Activated naive CD4-positive, alpha-beta T cell treated with anti-CD3 and anti-CD28 coated beads for 36 hours (primary cell): Measurements from ENCODE around the gene SCN2A. TPM values are rescaled to one million over a fixed set of nuclear protein-coding genes. Genes with fewer than 3 reads are reported as not detected.
"Not testable (repeated sequence)": the region's sequence is repeated elsewhere in the genome, so short reads cannot be mapped to it uniquely, and the experiment has no call there.

Experiments
- CTCF ChIA-PET: fragments of 350-600 bp; sonication (Branson Sonifier 250); formaldehyde crosslinking; loops from one replicate; lab custom pipeline; 2021; ENCODE audit warnings: antibody characterized with exemption; lab: Charles Lee
- DNase-seq: peaks from one replicate; pipeline ENCODE4 v3.0.0-alpha.2; 2020
- H3K27ac Mint-ChIP-seq: one replicate; pipeline ENCODE4 v1.8.0; 2021; ENCODE audit warnings: mild to moderate bottlenecking, mixed read lengths
- H3K27me3 Mint-ChIP-seq: one replicate; pipeline ENCODE4 v1.8.0; 2021; ENCODE audit warnings: low read depth, mixed read lengths
- H3K36me3 Mint-ChIP-seq: one replicate; pipeline ENCODE4 v1.8.0; 2021; ENCODE audit warnings: low read depth, mixed read lengths
- H3K4me1 Mint-ChIP-seq: one replicate; pipeline ENCODE4 v1.8.0; 2021; ENCODE audit warnings: low read depth, mixed read lengths
- H3K4me3 Mint-ChIP-seq: one replicate; pipeline ENCODE4 v1.8.0; 2021; ENCODE audit warnings: mild to moderate bottlenecking, moderate library complexity, mixed read lengths
- H3K9me3 Mint-ChIP-seq: one replicate; pipeline ENCODE4 v1.8.0; 2021; ENCODE audit warnings: mixed read lengths
- intact Hi-C: fragments of 100-400 bp; cut with micrococcal nuclease; formaldehyde crosslinking; loops from one replicate; pipeline ENCODE4 v1.15.1; 2023
- total RNA-seq, 2 experiments: library from RNA; stranded (reverse); gene quantifications; one replicate each; pipeline ENCODE4 v1.2.3, GENCODE V29; 2021

SCN2A gene
- total RNA-seq, 2 experiments from 2014 or later: 0.10 to 0.14 TPM

DNA sequence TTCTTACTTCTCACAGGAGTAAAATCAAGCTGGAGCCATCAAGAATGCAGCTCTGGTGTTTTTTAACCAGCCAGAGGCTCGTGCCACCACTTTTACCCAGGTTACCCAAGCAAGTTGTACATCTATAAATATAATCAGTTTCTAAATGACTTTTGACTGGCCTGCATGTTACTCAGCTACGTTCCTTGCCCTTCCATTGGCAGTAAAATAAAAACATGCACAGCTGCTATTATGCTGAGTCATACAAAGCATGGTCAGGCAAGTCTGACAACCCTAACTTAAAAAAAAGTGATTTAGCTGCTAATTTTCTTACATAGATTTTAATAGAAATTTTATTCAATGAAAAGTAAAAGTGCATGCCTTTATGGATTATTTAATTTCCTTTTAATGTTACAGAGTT lies 118.5 kb downstream of the SCN2A start:
- Mint-ChIP-seq H3K27me3 (no peaks in the 10 kb centered on the region), H3K4me1 (no peaks in the 10 kb centered on the region)

DNA sequence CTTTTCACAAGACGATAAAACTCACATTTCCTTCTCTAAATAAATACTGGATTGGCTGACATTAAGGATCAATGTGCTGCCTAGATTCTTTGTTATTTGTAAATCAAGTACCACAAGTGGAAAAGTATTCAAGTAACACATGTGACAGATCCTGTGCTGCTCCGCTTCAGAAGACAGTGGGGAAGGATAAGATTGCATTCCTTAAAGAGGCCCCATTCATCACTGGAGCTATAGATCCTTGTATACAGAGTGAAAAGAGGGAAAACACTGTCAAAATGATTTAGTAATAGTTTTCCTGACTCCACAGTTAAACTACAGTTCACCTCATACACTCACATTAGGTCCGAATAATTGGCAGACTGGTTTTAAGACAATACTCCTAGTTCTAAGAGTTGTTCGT lies 122.3 kb downstream of the SCN2A start:
- DNase-seq: no peak
- H3K27me3 Mint-ChIP-seq: no peaks in the 10 kb centered on the region
- no peaks in the 10 kb centered on the region for H3K36me3 Mint-ChIP-seq
- H3K9me3 Mint-ChIP-seq: no peaks in the 10 kb centered on the region
- H3K4me1 Mint-ChIP-seq: no peaks in the 10 kb centered on the region
- CTCF ChIA-PET: no interaction called here
- H3K27ac Mint-ChIP-seq: no peak overlapping the region
- H3K4me3 Mint-ChIP-seq: no peak overlapping the region
- intact Hi-C loops: no loop called here

More for the DNA sequence above, 118.5 kb downstream of the SCN2A start:
- no peak overlapping the region for H3K27ac Mint-ChIP-seq
- CTCF ChIA-PET: no interaction called here
- H3K36me3 Mint-ChIP-seq: no peaks in the 10 kb centered on the region
- no peaks in the 10 kb centered on the region for H3K9me3 Mint-ChIP-seq
- no peak overlapping the region for H3K4me3 Mint-ChIP-seq
- no peak for DNase-seq
- intact Hi-C loops: no loop called here

- H3K27me3 Mint-ChIP-seq: no peaks in the 10 kb centered on the region
- no peak for DNase-seq
- H3K27ac Mint-ChIP-seq: no peak overlapping the region
- H3K9me3 Mint-ChIP-seq: no peaks in the 10 kb centered on the region
- intact Hi-C loops: no loop called here
- no peak overlapping the region for H3K4me3 Mint-ChIP-seq
- H3K36me3 Mint-ChIP-seq: no peaks in the 10 kb centered on the region
- CTCF ChIA-PET: interaction anchor here (0.5 kb wide), 1 partner anchor 423 kb away, joined by 5 read pairs; no protein-coding TSS in a partner anchor
- no peaks in the 10 kb centered on the region for H3K4me1 Mint-ChIP-seq
These were observed 130.1 kb downstream of the SCN2A start for GRCh38 chr2:165369131-165369897.

- Mint-ChIP-seq H3K27ac (no peak overlapping the region), H3K27me3 (no peaks in the 10 kb centered on the region), H3K9me3 (no peaks in the 10 kb centered on the region), H3K4me1 (no peaks in the 10 kb centered on the region), H3K4me3 (no peak overlapping the region), H3K36me3 (no peaks in the 10 kb centered on the region)
- no peak for DNase-seq
- intact Hi-C loops: no loop called here
- CTCF ChIA-PET: interaction anchor here (0.5 kb wide), 1 partner anchor 423 kb away, joined by 5 read pairs; no protein-coding TSS in a partner anchor
These were observed 130.7 kb downstream of the SCN2A start for GRCh38 chr2:165369898-165370296.

DNA sequence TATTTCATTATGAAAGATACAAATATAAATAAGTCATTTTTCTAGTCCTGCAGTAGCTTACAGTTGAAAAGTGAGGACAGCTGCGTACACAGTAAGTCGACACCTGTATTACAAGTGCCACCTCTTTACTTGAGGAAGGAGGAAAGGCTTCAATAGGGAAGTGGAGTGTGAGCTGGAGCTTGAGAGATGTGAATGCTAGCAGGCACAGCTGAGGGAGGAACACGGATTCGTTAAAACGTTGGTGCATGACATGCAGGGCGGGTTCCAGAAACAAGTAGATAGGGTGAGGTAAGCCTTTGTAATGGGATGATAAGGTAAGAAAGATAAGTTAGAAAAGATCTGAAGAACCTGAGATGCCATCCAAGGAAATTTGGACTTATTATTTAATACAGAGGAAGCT lies 132.1 kb downstream of the SCN2A start:
- Mint-ChIP-seq H3K9me3 (no peaks in the 10 kb centered on the region), H3K27me3 (no peaks in the 10 kb centered on the region), H3K36me3 (no peaks in the 10 kb centered on the region), H3K4me1 (no peaks in the 10 kb centered on the region), H3K4me3 (no peak overlapping the region), H3K27ac (no peak overlapping the region)
- DNase-seq: no peak
- intact Hi-C loops: no loop called here
- CTCF ChIA-PET: interaction anchor here (0.7 kb wide), 1 partner anchor 577 kb away, joined by 3 read pairs; no protein-coding TSS in a partner anchor

GRCh38 chr2:165373278-165374010 lies 134.2 kb downstream of the SCN2A start:
- no peaks in the 10 kb centered on the region for H3K36me3 Mint-ChIP-seq
- H3K4me3 Mint-ChIP-seq: no peak overlapping the region
- DNase-seq: no peak
- no peaks in the 10 kb centered on the region for H3K4me1 Mint-ChIP-seq
- intact Hi-C loops: no loop called here
- CTCF ChIA-PET: interaction anchor here (0.6 kb wide), 2 partner anchors 28 to 947 kb away, joined by 3 read pairs; no protein-coding TSS in a partner anchor
- H3K27me3 Mint-ChIP-seq: no peaks in the 10 kb centered on the region
- H3K27ac Mint-ChIP-seq: no peak overlapping the region
- H3K9me3 Mint-ChIP-seq: no peaks in the 10 kb centered on the region

- Mint-ChIP-seq H3K36me3 (no peaks in the 10 kb centered on the region), H3K27me3 (no peaks in the 10 kb centered on the region), H3K27ac (no peak overlapping the region), H3K9me3 (no peaks in the 10 kb centered on the region), H3K4me1 (no peaks in the 10 kb centered on the region), H3K4me3 (no peak overlapping the region)
- CTCF ChIA-PET: interaction anchor here (0.5 to 1.6 kb wide), 3 partner anchors 26 to 383 kb away, joined by 3 to 7 read pairs (median 4); no protein-coding TSS in a partner anchor
- DNase-seq: no peak
- intact Hi-C loops: no loop called here
These were observed 137.4 kb downstream of the SCN2A start for GRCh38 chr2:165376571-165376975.

- CTCF ChIA-PET: no interaction called here
- Mint-ChIP-seq H3K36me3 (no peaks in the 10 kb centered on the region), H3K4me3 (no peak overlapping the region), H3K4me1 (no peaks in the 10 kb centered on the region), H3K9me3 (no peaks in the 10 kb centered on the region), H3K27me3 (no peaks in the 10 kb centered on the region), H3K27ac (no peak overlapping the region)
- intact Hi-C loops: no loop called here
- DNase-seq: no peak
These were observed 143.1 kb downstream of the SCN2A start for GRCh38 chr2:165382362-165382761.

DNA sequence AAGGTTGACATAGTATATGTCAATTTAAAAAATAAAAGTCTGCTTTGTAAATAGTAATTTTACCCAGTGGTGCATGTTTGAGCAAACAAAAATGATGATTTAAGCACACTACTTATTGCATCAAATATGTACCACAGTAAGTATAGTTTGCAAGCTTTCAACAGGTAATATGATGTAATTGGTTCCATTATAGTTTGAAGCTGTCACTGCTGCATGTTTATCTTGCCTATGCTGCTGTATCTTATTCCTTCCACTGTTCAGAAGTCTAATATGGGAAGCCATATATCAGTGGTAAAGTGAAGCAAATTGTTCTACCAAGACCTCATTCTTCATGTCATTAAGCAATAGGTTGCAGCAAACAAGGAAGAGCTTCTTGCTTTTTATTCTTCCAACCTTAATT lies 151.7 kb downstream of the SCN2A start:
- H3K4me1 Mint-ChIP-seq: peaks cover 3% of the 10 kb centered on the region
- H3K27ac Mint-ChIP-seq: no peak overlapping the region
- peaks cover 17% of the 10 kb centered on the region for H3K27me3 Mint-ChIP-seq
- H3K9me3 Mint-ChIP-seq: no peaks in the 10 kb centered on the region
- H3K36me3 Mint-ChIP-seq: no peaks in the 10 kb centered on the region
- no peak for DNase-seq
- H3K4me3 Mint-ChIP-seq: no peak overlapping the region
- intact Hi-C loops: loop anchor here (10.0 kb wide), 1 partner anchor 396 kb away; no protein-coding TSS in a partner anchor
- CTCF ChIA-PET: no interaction called here

GRCh38 chr2:165391791-165392190 lies 152.6 kb downstream of the SCN2A start:
- Mint-ChIP-seq H3K27ac (no peak overlapping the region), H3K36me3 (no peaks in the 10 kb centered on the region), H3K4me3 (no peak overlapping the region), H3K4me1 (peaks cover 3% of the 10 kb centered on the region), H3K27me3 (peaks cover 19% of the 10 kb centered on the region), H3K9me3 (no peaks in the 10 kb centered on the region)
- no peak for DNase-seq
- intact Hi-C loops: loop anchor here (10.0 kb wide), 1 partner anchor 397 kb away; no protein-coding TSS in a partner anchor
- CTCF ChIA-PET: no interaction called here

DNA sequence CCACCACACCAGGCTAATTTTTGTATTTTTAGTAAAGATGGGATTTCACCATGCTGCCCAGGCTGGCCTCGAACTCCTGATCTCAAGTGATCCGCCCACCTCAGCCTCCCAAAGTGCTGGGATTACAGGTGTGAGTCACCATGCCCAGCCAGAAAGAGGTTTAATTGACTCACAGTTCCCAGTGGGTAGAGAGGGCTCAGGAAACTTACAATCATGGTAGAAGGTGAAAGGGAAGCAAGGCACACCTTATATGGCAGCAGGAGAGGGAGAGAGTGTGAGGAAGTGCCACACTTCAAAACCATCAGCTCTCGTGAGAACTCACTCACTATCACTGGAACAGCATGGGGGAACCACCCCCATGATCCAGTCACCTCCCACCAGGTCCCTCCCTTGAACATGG lies 159.4 kb downstream of the SCN2A start:
- not testable (repeated sequence) for H3K27ac Mint-ChIP-seq, H3K4me3 Mint-ChIP-seq, H3K9me3 Mint-ChIP-seq, H3K4me1 Mint-ChIP-seq, H3K36me3 Mint-ChIP-seq, H3K27me3 Mint-ChIP-seq
- DNase-seq: peak; percentile 7
- intact Hi-C loops: loop anchor here (10.0 kb wide), 1 partner anchor 404 kb away; no protein-coding TSS in a partner anchor
- CTCF ChIA-PET: interaction anchor here (1.0 kb wide), 1 partner anchor 476 kb away, joined by 5 read pairs; no protein-coding TSS in a partner anchor

GRCh38 chr2:165401285-165401852 lies 162.2 kb downstream of the SCN2A start:
- Mint-ChIP-seq H3K4me1 (peaks cover 6% of the 10 kb centered on the region), H3K27me3 (peaks cover 16% of the 10 kb centered on the region), H3K27ac (no peak overlapping the region), H3K9me3 (no peaks in the 10 kb centered on the region), H3K4me3 (no peak overlapping the region), H3K36me3 (no peaks in the 10 kb centered on the region)
- intact Hi-C loops: loop anchor here (1.0 to 10.0 kb wide), 8 partner anchors 163 to 727 kb away; partner anchors contain the start of genes SCN1A and TTC21B
- peak; percentile 23 for DNase-seq
- CTCF ChIA-PET: interaction anchor here (0.6 to 3.8 kb wide), 9 partner anchors 10 to 626 kb away, joined by 3 to 25 read pairs (median 3); no protein-coding TSS in a partner anchor
